Lung (tissue), 12 donors: ENCODE results near the gene CSRP3. TPM values are rescaled to one million over a fixed set of nuclear protein-coding genes. Genes with fewer than 3 reads are reported as not detected.

Experiments used
- ATAC-seq: fragments of 200-7000 bp; cut with Tn5 transposase; one replicate; pipeline ENCODE4 v1.9.1; 2020; ENCODE audit warnings: moderate number of reproducible peaks; ENCODE audit not compliant: insufficient read depth, low FRiP score
- DNase-seq, 3 donors: peaks; one replicate each; pipeline ENCODE4 v3.0.0-alpha.2; 2013 to 2017
- H3K27ac ChIP-seq, 2 donors: one replicate each; pipeline ENCODE4 v1.5.1; 2013; ENCODE audit warnings: mild to moderate bottlenecking in 2 of 2, moderate library complexity in 2 of 2, control low read depth in 1 of 2, inconsistent platforms in 1 of 2, low read depth in 1 of 2, low read length in 1 of 2
- H3K27me3 ChIP-seq, 3 donors: one replicate each; pipeline ENCODE4 v1.5.1; 2013; ENCODE audit warnings: low read length in 2 of 3; ENCODE audit not compliant: control insufficient read depth in 3 of 3, insufficient read depth in 3 of 3
- H3K36me3 ChIP-seq, 4 donors: one replicate each; pipeline ENCODE4 v1.5.1; 2013; ENCODE audit warnings: low read length in 4 of 4, mild to moderate bottlenecking in 1 of 4, moderate library complexity in 1 of 4; ENCODE audit not compliant: control insufficient read depth in 4 of 4, insufficient read depth in 4 of 4
- H3K4me1 ChIP-seq, 5 donors: one replicate each; pipeline ENCODE4 v1.5.1; 2013; ENCODE audit warnings: low read length in 5 of 5, mild to moderate bottlenecking in 2 of 5, moderate library complexity in 1 of 5; ENCODE audit not compliant: control insufficient read depth in 5 of 5, insufficient read depth in 5 of 5
- H3K4me3 ChIP-seq: one replicate; pipeline ENCODE4 v1.5.1; 2013; ENCODE audit warnings: mild to moderate bottlenecking, control low read depth, moderate library complexity
- H3K9ac ChIP-seq, 2 donors: one replicate each; pipeline ENCODE4 v1.5.1; 2013; ENCODE audit warnings: low read length in 2 of 2, control low read depth in 1 of 2; ENCODE audit not compliant: insufficient read depth in 1 of 2
- H3K9me3 ChIP-seq, 4 donors: one replicate each; pipeline ENCODE4 v1.5.1; 2013; ENCODE audit warnings: low read length in 3 of 4, mild to moderate bottlenecking in 1 of 4, moderate library complexity in 1 of 4; ENCODE audit not compliant: control insufficient read depth in 4 of 4, insufficient read depth in 3 of 4
- WGBS, 2 donors: extraction: QIAGEN DNeasy Blood & Tissue Kit; methylation state at CpG; one replicate each; pipeline ENCODE4 v1.1.7; 2013; 5-methylcytosine and 5-hydroxymethylcytosine counted together
- polyA plus RNA-seq, 2 donors: library from polyadenylated mRNA; stranded (reverse); fragments of 200-250 nt; gene quantifications; one replicate each; pipeline ENCODE4 v1.2.1, GENCODE V29; 2013
- total RNA-seq, 2 donors: library from RNA; depleted of rRNA in 1 of 2; stranded (reverse); fragments of >200 nt in 1 of 2; gene quantifications; one replicate each; pipeline ENCODE4 v1.2.1, GENCODE V29; 2014 to 2021
- TF ChIP-seq, protein P1 (sequence below): IDR thresholded peaks from 2 replicates; pipeline ENCODE4 v1.5.1; 2012; ENCODE audit warnings: mild to moderate bottlenecking; ENCODE audit errors: control extremely low read depth, extremely low read depth
- donor health status: control.
- donor health status: control.
- donor health status: Bipolar disorder and iron deficiency.
- donor health status: healthy.
- donor health status: DM: yes; HTN: yes; CAD: no.

The CSRP3 gene
- total and polyA plus RNA-seq, 4 donors: 0.07 to 3.5 TPM; not detected in 2

DNA sequence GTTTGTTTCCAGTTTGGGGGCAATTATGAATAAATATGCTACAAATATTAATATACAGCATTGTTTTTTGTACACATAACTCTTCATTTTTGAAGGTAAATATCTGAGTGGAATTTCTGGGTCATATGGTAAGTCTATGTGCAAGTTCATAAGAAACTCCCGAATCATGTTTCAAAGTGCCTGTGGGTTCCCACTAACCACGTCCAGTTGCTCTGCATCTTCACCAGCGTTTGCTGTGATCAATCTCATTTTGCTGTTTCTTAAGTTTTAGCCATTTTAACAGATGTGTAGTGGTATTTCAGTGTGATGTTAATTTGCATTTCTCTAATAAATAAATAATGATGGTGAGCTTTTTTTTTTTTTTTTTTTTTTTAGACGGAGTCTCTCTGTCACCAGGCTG is 14.2 kb upstream of the CSRP3 start:
- Histone ChIP-seq H3K9ac (no peak overlapping the region), H3K27me3 (peaks cover 0 to 5% (median 0%) of the 10 kb centered on the region in 3 donors), H3K4me1 (peaks cover 0 to 7% (median 3%) of the 10 kb centered on the region in 5 donors), H3K4me3 (no peak overlapping the region), H3K9me3 (peaks cover 0 to 2% (median 0%) of the 10 kb centered on the region in 4 donors), H3K36me3 (no peaks in the 10 kb centered on the region), H3K27ac (no peak overlapping the region)
- ATAC-seq: no peak
- DNase-seq: no peak
- TF ChIP-seq, protein P1, sequence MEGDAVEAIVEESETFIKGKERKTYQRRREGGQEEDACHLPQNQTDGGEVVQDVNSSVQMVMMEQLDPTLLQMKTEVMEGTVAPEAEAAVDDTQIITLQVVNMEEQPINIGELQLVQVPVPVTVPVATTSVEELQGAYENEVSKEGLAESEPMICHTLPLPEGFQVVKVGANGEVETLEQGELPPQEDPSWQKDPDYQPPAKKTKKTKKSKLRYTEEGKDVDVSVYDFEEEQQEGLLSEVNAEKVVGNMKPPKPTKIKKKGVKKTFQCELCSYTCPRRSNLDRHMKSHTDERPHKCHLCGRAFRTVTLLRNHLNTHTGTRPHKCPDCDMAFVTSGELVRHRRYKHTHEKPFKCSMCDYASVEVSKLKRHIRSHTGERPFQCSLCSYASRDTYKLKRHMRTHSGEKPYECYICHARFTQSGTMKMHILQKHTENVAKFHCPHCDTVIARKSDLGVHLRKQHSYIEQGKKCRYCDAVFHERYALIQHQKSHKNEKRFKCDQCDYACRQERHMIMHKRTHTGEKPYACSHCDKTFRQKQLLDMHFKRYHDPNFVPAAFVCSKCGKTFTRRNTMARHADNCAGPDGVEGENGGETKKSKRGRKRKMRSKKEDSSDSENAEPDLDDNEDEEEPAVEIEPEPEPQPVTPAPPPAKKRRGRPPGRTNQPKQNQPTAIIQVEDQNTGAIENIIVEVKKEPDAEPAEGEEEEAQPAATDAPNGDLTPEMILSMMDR: no peak
- WGBS, 2 donors: 58 to 74% methylated on average over 4 of the region's 4 CpGs

DNA sequence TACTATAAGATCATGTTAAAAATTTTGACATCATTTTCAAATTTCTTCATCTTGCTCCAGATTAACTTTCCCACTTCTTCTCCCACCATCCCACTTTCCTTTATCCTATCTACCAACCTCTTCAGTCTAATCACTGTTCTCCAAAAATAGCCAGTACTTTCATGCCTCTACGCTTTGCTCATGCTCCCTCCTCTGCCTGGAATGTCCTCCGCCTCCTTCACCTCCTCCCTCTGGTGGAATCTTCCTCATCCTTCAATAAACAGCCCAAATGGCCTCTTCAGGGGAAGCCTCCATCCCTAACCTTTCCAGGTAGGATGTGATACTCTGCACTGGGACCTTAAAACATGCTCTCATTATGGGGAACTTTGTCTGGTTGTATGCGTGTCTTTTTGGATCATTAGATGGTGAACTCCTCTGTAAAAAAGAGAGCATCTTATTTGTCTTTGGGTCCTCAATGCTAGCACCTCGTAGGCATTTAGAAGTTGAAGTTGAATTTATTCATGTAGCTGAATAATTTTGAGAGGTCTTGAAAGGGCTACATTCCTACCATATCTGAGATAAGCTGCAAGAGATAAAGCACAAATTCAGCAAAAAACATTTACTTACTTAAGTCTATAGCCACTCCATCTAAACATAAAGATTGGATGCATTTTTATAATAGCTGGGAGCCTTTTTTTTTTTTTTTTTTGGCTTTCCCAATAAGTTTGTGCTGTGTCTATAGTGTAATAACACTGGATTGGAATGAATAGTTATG is 8.0 kb upstream of the CSRP3 start:
- 57 to 83% methylated on average over 4 of the region's 4 CpGs for WGBS, 2 donors
- Histone ChIP-seq H3K27me3 (peaks cover 0 to 5% (median 0%) of the 10 kb centered on the region in 3 donors), H3K9ac (no peak overlapping the region), H3K36me3 (no peaks in the 10 kb centered on the region), H3K4me1 (peaks cover 0 to 5% (median 0%) of the 10 kb centered on the region in 5 donors), H3K27ac (peak overlapping the region in 1 of 2 donors; percentile 96), H3K4me3 (no peak overlapping the region), H3K9me3 (peaks cover 0 to 2% (median 0%) of the 10 kb centered on the region in 4 donors)
- no peak for ATAC-seq
- DNase-seq: peak in 1 of 3 donors; percentile 30
- TF ChIP-seq, protein P1: no peak

DNA sequence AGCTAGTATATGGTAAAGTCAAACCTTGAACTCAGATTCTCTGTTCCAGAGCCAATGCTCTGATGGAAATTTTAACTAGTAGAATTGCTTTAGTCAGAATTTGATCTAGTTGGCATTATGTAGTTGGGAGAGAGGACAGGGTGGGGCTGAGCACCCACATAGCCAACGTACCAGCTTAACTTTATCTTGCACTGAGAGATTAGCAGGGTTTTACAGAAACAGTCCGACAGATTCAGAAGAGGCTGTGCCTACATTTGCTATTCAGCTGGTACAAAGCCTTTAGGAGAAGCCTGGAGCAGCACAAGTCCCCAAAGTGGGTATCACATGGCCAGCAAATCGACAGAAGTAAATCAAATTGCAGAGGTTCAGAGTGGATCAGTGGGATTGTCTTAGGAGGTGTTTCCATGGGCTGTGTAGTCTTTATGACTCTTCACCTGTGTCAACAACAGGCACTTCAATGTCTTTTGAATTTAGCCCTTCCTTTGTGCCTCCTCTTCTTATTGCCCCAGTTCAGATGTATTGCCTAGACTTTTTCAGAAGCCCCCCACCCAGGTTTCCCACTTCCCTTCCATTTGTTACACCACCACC is 7.3 kb upstream of the CSRP3 start:
- H3K27me3 ChIP-seq: peaks cover 0 to 3% (median 0%) of the 10 kb centered on the region in 3 donors
- DNase-seq (no peak), ATAC-seq (no peak)
- peaks cover 0 to 5% (median 0%) of the 10 kb centered on the region in 5 donors for H3K4me1 ChIP-seq
- no peaks in the 10 kb centered on the region for H3K36me3 ChIP-seq
- H3K27ac ChIP-seq: peak overlapping the region in 1 of 2 donors; percentile 96
- H3K4me3 ChIP-seq: no peak overlapping the region
- no peak overlapping the region for H3K9ac ChIP-seq
- WGBS, 2 donors: 63 to 78% methylated on average over 3 of the region's 3 CpGs
- TF ChIP-seq, protein P1: no peak
- H3K9me3 ChIP-seq: peaks cover 0 to 2% (median 0%) of the 10 kb centered on the region in 4 donors
